CD4-positive, alpha-beta T cell treated with Interleukin-12 subunit alpha and Interleukin-12 subunit beta, for 1 hour (primary cell): ENCODE measurements around the gene PRSS22.
A peak's percentile ranks its signal among the peaks of the same experiment; 100 is the strongest.

ENCODE experiments used
- DNase-seq: peaks from one replicate; pipeline ENCODE4 v3.0.0-alpha.2; 2020

The PRSS22 gene

GRCh38 chr16:2848933-2849725 lies 8.8 kb downstream of the PRSS22 start:
- no peak for DNase-seq

GRCh38 chr16:2846511-2847310 lies 11.3 kb downstream of the PRSS22 start:
- DNase-seq, result no peak

GRCh38 chr16:2845116-2845515 lies 12.9 kb downstream of the PRSS22 start:
- DNase-seq, result no peak

GRCh38 chr16:2843526-2843925 lies 14.4 kb downstream of the PRSS22 start:
- no peak for DNase-seq

- DNase-seq, result peak; percentile 78
Measured at GRCh38 chr16:2842340-2843000, 15.5 kb downstream of the PRSS22 start.

- no peak for DNase-seq
Measured at GRCh38 chr16:2841606-2842339, 16.2 kb downstream of the PRSS22 start.

- no peak for DNase-seq
Measured at GRCh38 chr16:2840914-2841313, 17.1 kb downstream of the PRSS22 start.

- DNase-seq, result no peak
Measured at GRCh38 chr16:2839650-2840450, 18.1 kb downstream of the PRSS22 start.

- peak; percentile 64 for DNase-seq
Measured at GRCh38 chr16:2838928-2839327, 19.0 kb downstream of the PRSS22 start.

- no peak for DNase-seq
Measured at GRCh38 chr16:2836646-2837508, 21.1 kb downstream of the PRSS22 start.

GRCh38 chr16:2835638-2836493 lies 22.1 kb downstream of the PRSS22 start:
- DNase-seq, result no peak

- no peak for DNase-seq
Measured at GRCh38 chr16:2834968-2835367, 23.0 kb downstream of the PRSS22 start.

- no peak for DNase-seq
Measured at GRCh38 chr16:2833776-2834175, 24.2 kb downstream of the PRSS22 start.

- no peak for DNase-seq
Measured at GRCh38 chr16:2831203-2831602, 26.8 kb downstream of the PRSS22 start.

GRCh38 chr16:2830355-2830695 lies 27.6 kb downstream of the PRSS22 start:
- DNase-seq, result no peak

- no peak for DNase-seq
Measured at GRCh38 chr16:2829501-2830354, 28.2 kb downstream of the PRSS22 start, which contains the start of gene ZG16B. Gene ZG16B, plus strand, starts transcription at chr16:2830303. Its CDS starts 139 bp downstream, at chr16:2830442.

- no peak for DNase-seq
Measured at GRCh38 chr16:2828876-2829430, 29.0 kb downstream of the PRSS22 start.

- no peak for DNase-seq
Measured at GRCh38 chr16:2828521-2828840, 29.5 kb downstream of the PRSS22 start.
